Measurements from ENCODE around the gene ZNF783. TPM values are rescaled to one million over a fixed set of nuclear protein-coding genes. Genes with fewer than 3 reads are reported as not detected.
"Not testable (repeated sequence)": the region's sequence is repeated elsewhere in the genome, so short reads cannot be mapped to it uniquely, and the experiment has no call there.

ZNF783 gene
- total RNA-seq, 2 experiments from 2014 or later: 14.4 to 16.2 TPM

DNA sequence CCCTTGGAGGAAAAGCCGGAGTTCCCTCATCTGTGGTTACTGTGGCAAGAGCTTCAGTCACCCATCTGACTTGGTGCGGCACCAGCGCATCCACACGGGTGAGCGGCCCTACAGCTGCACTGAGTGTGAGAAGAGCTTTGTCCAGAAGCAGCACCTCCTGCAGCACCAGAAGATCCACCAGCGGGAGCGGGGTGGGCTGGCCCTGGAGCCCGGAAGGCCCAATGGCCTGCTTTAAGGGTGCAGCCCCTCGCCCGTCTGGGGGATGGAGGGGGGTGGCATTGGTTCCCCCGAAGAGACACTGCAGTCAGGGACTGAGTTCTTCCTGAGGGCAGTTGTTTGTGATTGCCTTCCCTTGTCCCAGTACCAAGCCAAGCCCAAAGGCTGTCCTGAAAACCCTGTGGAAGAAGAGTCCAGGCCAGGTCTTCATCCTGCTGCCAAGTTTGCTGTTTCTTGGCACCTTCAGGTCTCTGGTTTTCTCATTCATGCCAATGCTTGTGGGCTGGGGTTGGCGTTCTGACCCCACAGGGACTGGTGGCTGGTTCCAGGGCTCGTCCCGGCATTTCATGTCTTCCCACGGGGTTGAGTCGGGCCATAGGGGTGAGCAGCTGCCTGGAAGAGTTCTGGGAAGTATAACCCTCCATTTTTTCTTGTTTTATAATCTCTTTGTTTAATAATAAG, 7.7 kb upstream of the ZNF783 start:
- Mint-ChIP-seq H3K4me1 (peaks cover 5% of the 10 kb centered on the region), H3K4me3 (no peak overlapping the region), H3K9me3 (no peaks in the 10 kb centered on the region), H3K27ac (no peak overlapping the region), H3K36me3 (peaks cover 2% of the 10 kb centered on the region), H3K27me3 (no peaks in the 10 kb centered on the region)
- no peak for DNase-seq

DNA sequence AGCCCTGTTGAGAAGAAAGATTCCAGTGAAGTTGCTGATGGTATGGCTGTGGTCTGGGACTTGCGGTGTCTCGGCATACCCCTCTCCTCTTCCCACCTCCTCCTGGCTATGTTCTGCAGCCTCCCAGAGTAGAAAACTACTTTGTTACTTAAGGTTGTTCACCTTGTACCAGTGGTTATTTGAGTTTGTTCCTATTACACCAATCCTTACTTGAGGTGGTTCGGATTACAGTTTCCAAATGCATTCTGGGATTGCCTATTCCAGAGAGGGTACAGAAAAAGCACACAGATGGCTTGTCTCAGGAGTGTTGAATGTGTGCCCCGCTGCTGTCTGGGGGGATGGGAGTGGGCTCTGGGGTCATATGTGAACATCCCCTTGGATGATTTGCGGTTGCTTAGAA, 6.8 kb upstream of the ZNF783 start:
- DNase-seq: no peak
- peaks cover 1% of the 10 kb centered on the region for H3K4me1 Mint-ChIP-seq
- no peak overlapping the region for H3K27ac Mint-ChIP-seq
- H3K9me3 Mint-ChIP-seq: no peaks in the 10 kb centered on the region
- H3K4me3 Mint-ChIP-seq: no peak overlapping the region
- H3K27me3 Mint-ChIP-seq: no peaks in the 10 kb centered on the region
- H3K36me3 Mint-ChIP-seq: peaks cover 2% of the 10 kb centered on the region

DNA sequence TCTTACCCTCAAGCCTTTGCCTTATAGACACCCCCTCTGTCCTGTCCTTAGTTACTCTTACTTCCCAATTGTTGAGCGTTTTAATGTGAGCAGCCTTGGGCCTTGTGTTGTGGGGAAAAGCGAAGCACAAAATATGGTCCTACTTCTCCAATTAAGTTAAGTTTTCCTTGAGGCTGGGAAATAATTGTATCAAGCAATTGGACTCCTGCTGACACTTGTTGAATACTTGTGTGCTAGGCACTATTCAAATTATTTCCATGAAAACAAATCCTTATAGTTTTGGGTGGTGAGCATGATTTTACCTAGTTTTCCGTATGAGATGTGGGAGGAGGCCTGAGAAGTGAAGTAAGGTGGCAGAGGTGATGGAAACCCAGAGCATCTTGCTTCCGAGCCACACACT, 5.4 kb upstream of the ZNF783 start:
- H3K4me3 Mint-ChIP-seq: no peak overlapping the region
- no peak for DNase-seq
- H3K4me1 Mint-ChIP-seq: peaks cover 3% of the 10 kb centered on the region
- no peaks in the 10 kb centered on the region for H3K9me3 Mint-ChIP-seq
- H3K27ac Mint-ChIP-seq: no peak overlapping the region
- no peaks in the 10 kb centered on the region for H3K36me3 Mint-ChIP-seq
- H3K27me3 Mint-ChIP-seq: no peaks in the 10 kb centered on the region

DNA sequence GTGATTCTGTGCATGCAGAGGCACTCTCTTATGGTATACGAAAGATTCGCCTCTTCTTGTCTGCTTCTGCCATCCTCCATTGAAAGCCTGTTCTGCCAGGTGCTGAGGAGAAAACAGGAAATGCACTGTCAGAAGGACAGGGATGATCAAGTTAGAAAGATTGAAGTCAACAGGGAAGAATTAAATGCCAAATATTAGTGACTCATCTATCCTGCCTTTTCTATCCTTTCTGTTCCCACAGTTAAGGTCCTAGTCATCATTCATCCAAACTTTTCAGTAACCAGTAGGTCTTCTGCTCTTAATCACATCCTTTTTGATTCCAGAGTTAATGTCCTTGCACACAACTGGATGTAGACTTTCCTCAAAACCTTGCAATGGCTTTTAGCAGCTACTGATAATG, 4.8 kb upstream of the ZNF783 start:
- Mint-ChIP-seq H3K27ac (no peak overlapping the region), H3K9me3 (no peaks in the 10 kb centered on the region), H3K4me3 (no peak overlapping the region), H3K36me3 (no peaks in the 10 kb centered on the region), H3K4me1 (peaks cover 4% of the 10 kb centered on the region), H3K27me3 (no peaks in the 10 kb centered on the region)
- no peak for DNase-seq

DNA sequence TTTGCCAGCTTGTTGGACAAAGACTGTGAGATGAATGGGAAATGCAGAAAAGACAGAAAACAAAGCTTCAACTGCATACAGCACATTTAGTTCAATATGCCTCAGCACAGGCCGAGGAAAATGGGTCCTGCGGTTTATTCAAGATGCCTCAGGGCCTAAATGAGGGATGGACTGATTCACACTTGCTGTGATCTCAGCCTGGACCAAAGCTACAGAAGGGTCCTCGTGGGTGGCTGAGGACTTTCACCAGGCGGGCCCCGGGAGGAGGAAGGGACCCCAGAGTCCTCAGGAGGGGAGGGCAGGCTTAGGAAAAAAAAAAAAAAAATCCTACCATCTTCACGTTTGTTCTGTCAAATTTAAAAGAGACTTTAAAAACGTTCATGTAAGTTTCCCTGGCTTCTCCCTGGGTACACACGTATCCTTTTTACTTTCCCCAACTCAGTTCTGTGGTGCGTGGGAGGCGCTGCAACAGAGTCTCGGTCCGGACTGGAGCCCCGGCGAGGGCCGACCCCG, 624 bp upstream of the ZNF783 start:
- Mint-ChIP-seq H3K27ac (peak overlapping the region; percentile 91), H3K9me3 (no peaks in the 10 kb centered on the region), H3K36me3 (peaks cover 5% of the 10 kb centered on the region), H3K27me3 (no peaks in the 10 kb centered on the region), H3K4me3 (peak overlapping the region; percentile 80), H3K4me1 (peaks cover 21% of the 10 kb centered on the region)
- DNase-seq: no peak

DNA sequence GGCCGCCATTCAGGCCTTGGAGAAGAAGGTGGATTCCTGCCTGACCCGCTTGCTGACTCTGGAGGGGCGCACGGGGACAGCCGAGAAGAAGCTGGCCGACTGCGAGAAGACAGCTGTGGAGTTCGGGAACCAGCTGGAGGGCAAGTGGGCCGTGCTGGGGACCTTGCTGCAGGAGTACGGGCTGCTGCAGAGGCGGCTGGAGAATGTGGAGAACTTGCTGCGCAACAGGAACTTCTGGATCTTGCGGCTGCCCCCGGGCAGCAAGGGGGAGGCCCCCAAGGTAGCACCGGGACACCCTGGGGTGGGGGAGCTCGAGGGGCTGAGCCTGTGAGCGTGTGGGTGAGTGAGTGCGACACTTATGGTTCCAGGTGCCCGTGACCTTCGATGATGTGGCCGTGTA, 4.5 kb downstream of the ZNF783 start:
- H3K27me3 Mint-ChIP-seq: no peaks in the 10 kb centered on the region

DNA sequence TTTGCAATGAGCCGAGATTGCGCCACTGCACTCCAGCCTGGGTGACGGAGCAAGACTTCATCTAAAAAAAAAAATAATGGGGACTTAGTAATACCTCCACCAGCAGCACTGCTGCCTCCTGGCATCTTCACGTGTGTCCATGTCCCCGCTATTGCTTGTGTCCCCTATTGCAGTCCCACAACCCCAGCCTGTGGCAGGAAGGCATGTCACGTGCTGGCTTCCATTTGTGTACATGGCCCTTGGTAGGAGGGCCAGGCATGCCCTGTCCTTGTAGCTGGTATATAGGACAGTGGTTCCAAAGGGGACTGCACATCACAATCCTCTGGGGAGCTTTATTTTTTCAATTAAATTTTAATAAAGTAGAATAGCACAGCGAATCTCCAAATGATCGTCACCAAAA, 5.7 kb downstream of the ZNF783 start:
- peaks cover 30% of the 10 kb centered on the region for H3K36me3 Mint-ChIP-seq
- H3K27ac Mint-ChIP-seq: no peak overlapping the region

More for the DNA sequence above, 4.5 kb downstream of the ZNF783 start:
- Mint-ChIP-seq H3K27ac (no peak overlapping the region), H3K4me3 (no peak overlapping the region), H3K36me3 (peaks cover 30% of the 10 kb centered on the region), H3K9me3 (no peaks in the 10 kb centered on the region), H3K4me1 (peaks cover 18% of the 10 kb centered on the region)
- DNase-seq: no peak

DNA sequence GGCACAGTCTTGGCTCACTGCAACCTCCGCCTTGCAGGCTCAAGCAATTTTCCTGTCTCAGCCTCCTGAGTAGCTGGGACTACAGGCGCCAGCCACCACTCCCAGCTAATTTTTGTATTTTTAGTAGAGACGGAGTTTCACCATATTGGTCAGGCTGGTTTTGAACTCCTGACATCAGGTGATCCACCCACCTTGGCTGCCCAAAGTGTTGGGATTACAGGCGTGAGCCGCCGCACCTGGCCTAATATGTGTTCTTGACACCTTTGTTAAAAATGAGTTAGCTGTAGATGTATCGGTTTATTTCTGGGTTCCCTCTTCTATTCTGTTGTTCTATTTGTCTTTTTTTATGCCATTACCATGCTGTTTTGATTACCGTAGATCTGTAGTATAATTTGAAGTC, 12.4 kb downstream of the ZNF783 start:
- not testable (repeated sequence) for DNase-seq, H3K4me1 Mint-ChIP-seq, H3K27me3 Mint-ChIP-seq, H3K9me3 Mint-ChIP-seq, H3K27ac Mint-ChIP-seq, H3K4me3 Mint-ChIP-seq
- H3K36me3 Mint-ChIP-seq: peaks cover 35% of the 10 kb centered on the region

More for the DNA sequence above, 5.7 kb downstream of the ZNF783 start:
- H3K27me3 Mint-ChIP-seq: no peaks in the 10 kb centered on the region
- H3K9me3 Mint-ChIP-seq: no peaks in the 10 kb centered on the region
- peaks cover 17% of the 10 kb centered on the region for H3K4me1 Mint-ChIP-seq
- no peak for DNase-seq
- H3K4me3 Mint-ChIP-seq: no peak overlapping the region

DNA sequence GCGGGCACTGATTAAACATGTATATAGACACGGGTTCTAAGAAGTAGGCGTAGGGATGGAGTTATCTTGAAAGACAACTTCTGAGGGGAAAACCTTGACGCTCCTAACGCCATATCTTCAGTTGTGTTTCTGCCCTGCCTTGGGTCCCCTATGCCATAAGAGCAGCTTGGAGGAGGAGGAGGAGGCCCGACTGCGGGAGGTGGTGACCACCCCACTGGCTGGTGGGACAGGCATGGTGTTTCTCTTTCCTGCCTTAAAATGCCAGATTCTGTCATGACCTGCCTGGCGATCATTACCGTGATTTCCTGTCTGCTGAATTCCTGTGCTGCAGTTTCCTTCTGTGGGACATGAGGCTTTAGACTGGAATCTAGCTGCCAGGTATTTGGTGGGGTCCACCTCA, 15.9 kb downstream of the ZNF783 start:
- H3K27ac Mint-ChIP-seq: no peak overlapping the region
- peaks cover 5% of the 10 kb centered on the region for H3K4me1 Mint-ChIP-seq
- H3K4me3 Mint-ChIP-seq: no peak overlapping the region
- peaks cover 2% of the 10 kb centered on the region for H3K9me3 Mint-ChIP-seq
- H3K27me3 Mint-ChIP-seq: no peaks in the 10 kb centered on the region
- DNase-seq: no peak
- H3K36me3 Mint-ChIP-seq: peaks cover 34% of the 10 kb centered on the region

DNA sequence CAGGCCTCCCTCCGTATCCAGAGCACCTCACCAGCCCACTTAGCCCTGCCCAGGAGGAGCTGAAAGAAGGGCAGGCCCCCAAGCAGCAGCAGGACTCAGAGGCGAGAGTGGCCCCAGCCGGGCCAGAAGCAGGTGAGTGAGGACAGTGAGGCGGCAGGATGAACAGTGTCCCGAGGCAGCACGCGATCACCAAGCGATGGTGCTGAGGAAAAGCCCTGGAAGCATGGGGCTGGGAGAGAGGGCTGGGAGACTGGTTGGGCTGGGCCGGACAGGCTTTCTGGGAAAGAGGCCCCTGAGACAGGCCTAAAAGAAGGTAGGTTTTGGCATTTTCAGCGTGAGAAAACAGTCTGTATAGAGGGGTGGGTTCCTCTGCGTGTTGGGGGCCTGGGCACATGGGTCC, 16.4 kb downstream of the ZNF783 start:
- Mint-ChIP-seq H3K9me3 (peaks cover 2% of the 10 kb centered on the region), H3K27ac (no peak overlapping the region), H3K4me1 (peaks cover 6% of the 10 kb centered on the region), H3K36me3 (peaks cover 36% of the 10 kb centered on the region), H3K27me3 (no peaks in the 10 kb centered on the region), H3K4me3 (no peak overlapping the region)
- no peak for DNase-seq

DNA sequence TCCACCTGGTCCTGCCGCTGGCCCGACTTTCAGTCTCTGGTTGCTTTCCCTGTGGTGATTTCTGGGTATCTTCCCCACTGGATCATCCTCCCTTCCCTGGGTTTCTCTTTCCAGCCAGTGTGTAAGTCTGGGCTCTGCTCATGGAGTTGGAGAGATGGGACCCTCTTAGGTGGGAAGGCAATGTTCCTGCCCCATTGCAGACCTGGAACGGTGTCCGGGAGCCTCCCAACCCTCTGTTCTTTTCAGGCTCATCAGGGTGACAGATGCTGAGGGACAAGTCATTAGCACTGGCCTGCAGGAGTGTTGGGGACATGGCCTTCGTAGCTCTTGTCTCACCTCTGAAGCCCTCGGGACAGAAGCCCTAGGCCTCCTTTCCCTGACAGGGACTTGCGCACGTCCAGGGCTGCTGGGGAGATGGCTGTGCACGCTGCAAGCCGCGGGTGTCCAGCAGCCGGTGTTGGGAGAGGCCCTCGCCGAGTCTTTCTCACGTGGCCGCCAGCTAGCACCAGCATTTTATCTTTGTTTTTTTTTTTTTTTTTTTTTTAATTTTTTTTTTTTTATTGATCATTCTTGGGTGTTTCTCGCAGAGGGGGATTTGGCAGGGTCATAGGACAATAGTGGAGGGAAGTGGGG, 17.2 kb downstream of the ZNF783 start:
- Mint-ChIP-seq H3K27me3 (no peaks in the 10 kb centered on the region), H3K27ac (peak overlapping the region; percentile 3), H3K4me1 (peaks cover 4% of the 10 kb centered on the region), H3K36me3 (peaks cover 35% of the 10 kb centered on the region), H3K9me3 (peaks cover 2% of the 10 kb centered on the region), H3K4me3 (no peak overlapping the region)
- DNase-seq: no peak

DNA sequence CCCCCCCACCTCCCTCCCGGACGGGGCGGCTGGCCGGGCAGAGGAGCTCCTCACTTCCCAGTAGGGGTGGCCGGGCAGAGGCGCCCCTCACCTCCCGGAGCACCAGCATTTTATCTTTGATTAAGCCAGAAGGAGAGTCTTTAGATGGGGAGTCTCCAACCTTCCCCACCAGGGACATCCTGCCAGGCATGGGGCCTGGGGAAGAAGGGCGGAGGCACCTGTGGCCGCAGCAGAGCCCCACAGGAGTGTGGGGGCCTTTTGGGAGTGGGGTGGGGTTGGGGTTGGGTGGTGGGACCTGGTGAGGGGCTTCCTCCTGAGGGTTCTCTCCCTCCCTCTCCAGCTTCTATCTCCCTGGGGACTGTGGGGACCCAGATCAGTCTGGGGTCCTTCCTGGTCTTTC, 18.2 kb downstream of the ZNF783 start:
- Mint-ChIP-seq H3K4me1 (peaks cover 9% of the 10 kb centered on the region), H3K27me3 (no peaks in the 10 kb centered on the region), H3K27ac (no peak overlapping the region), H3K36me3 (peaks cover 28% of the 10 kb centered on the region), H3K4me3 (no peak overlapping the region), H3K9me3 (no peaks in the 10 kb centered on the region)
- no peak for DNase-seq

DNA sequence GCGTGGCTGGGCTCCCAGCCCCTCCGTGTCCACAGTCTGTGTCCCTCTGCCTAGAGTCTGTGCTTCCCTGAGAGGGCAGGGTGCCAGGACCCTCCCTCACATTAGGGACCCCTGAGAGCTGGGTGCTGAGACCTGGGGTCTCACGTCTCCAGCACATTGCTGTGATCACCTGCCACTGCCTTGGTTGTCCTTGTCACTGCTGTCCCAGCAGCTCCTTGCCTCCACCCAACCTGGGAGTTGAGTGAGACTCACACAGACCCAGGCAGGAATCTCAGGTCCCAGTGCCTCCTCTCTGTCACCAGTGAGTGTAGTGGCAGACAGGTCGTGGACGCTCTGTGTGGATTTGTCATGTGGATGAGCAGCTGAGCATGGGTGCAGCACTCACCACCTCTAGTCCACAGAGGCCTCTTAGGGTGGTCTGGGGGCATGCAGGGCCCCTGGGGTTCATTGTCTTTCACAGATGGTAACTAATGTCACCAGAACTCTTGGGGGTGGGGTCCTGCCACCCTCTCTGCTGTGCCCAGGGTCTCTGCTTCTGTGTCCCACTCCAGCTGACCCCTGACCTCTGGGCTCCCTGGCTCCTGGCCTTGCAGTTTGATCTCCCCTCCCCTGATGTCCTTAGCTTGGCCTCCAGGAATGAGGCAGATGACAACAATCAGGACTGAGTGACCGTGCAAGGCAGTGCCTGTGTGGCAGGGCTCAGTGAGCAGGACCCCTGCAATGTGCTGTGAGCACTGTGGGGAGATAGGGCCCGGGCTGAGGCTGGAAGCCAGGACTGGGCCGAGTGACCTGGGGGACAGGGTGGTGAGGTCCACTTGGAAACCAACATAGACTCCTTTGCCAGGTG, 18.9 kb downstream of the ZNF783 start:
- no peak for DNase-seq

DNA sequence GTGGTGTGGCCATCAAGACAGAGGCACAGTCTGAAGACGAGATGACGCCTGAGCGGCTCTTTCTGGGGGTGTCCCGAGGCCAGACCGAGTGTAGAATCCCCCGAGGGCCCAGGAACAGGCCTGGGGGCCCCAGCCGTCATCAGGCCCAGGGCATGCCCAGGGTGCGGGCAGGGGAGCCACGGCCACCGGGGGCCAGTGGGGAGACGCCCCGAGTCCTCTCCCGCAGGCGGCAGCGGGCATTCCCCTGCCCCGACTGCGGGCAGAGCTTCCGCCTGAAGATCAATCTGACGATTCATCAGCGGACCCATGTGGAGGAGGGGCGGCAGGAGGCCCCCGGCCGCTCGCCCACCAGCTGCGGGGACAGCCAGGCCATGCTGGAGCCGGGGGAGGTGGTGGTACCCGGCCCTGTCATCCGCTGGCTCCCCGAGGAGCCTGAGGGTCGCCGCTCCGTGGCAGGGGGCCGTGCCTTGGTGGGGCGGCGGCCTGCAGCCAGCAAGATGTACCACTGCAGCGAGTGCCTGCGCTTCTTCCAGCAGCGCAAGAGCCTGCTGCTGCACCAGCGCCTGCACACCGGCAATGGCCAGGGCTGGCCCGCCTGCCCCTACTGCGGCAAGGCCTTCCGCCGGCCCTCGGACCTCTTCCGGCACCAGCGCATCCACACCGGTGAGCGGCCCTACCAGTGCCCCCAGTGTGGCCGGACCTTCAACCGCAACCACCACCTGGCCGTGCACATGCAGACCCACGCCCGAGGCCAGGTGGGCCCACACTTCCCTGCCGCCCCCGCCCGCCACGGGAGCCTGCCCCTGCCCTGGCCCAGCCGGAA, 19.7 kb downstream of the ZNF783 start:
- Mint-ChIP-seq H3K4me3 (no peak overlapping the region), H3K4me1 (peaks cover 21% of the 10 kb centered on the region), H3K27me3 (no peaks in the 10 kb centered on the region), H3K27ac (no peak overlapping the region), H3K9me3 (no peaks in the 10 kb centered on the region), H3K36me3 (peaks cover 18% of the 10 kb centered on the region)
- no peak for DNase-seq

More for the DNA sequence above, 18.9 kb downstream of the ZNF783 start:
- no peak overlapping the region for H3K27ac Mint-ChIP-seq
- H3K4me1 Mint-ChIP-seq: peaks cover 13% of the 10 kb centered on the region
- H3K9me3 Mint-ChIP-seq: no peaks in the 10 kb centered on the region
- H3K4me3 Mint-ChIP-seq: no peak overlapping the region
- H3K36me3 Mint-ChIP-seq: peaks cover 23% of the 10 kb centered on the region
- no peaks in the 10 kb centered on the region for H3K27me3 Mint-ChIP-seq

DNA sequence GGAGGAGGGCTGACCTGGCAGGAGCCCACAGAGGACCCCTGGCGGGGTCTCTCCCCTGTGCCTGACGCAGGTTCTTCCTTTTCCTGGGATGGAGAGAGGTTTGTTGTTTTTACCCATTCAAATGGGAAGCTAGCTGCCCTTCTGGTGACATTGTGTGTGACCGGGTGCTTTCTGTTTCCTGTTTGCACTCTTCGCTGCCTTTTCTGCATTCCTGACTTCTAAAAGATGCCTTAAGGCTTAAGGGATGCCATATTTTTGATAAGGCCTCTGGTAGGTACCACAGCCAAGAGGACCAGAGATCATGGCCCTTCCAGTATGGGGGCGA, 20.3 kb downstream of the ZNF783 start:
- no peak overlapping the region for H3K4me3 Mint-ChIP-seq
- no peaks in the 10 kb centered on the region for H3K9me3 Mint-ChIP-seq
- peaks cover 13% of the 10 kb centered on the region for H3K36me3 Mint-ChIP-seq
- no peaks in the 10 kb centered on the region for H3K27me3 Mint-ChIP-seq
- peaks cover 27% of the 10 kb centered on the region for H3K4me1 Mint-ChIP-seq
- no peak overlapping the region for H3K27ac Mint-ChIP-seq
- no peak for DNase-seq
